PC-9 (cell line): ENCODE data around the gene ESRP2.

ENCODE experiments used
- EZH2 ChIP-seq: fragments of 200-600 bp; sonication (generic); IDR thresholded peaks from 2 replicates; pipeline ENCODE4 v1.8.0; 2017; ENCODE audit warnings: antibody characterized with exemption, low read depth
- TF ChIP-seq, protein P1 (sequence below): fragments of 200-600 bp; sonication (generic); conservative IDR thresholded peaks from 2 replicates; pipeline ENCODE4 v1.6.1; 2017; ENCODE audit warnings: mixed run types, antibody characterized with exemption, mild to moderate bottlenecking, moderate library complexity

DNA sequence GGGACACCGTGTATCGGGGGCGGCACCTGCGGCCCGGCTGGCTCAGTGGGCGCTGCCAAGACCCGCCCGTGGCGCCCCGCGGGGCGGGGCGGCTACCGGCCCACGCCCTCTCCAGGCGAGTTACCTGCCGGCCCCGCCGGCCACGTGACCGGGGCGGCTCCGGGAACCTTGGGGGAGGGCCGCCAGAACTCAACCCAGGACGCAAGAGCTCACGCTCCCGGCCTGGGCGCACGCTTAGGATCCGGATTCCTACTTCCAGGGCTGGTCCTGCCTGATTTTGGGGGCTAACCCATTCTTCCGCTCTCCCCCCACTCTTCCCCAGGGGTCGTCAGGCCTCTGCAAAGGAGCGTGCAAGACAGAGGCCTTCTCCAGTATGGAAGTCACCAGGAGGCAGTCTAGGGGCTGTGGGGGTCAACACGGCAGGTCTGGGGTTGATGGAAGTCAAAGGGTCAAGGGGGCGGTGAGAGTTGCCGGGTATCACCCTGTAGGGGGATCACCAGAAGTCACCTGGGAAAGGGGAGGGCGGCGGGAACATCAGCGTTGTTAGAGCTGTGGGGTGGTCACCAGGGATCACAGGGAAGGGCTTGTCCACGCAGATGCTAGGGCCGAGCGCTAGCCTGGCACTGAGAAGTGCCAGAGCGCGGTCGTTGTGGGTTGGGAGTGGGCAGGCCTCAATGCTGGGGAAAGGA, 354 bp upstream of the ESRP2 start:
- TF ChIP-seq EZH2: no peak
- TF ChIP-seq, protein P1, sequence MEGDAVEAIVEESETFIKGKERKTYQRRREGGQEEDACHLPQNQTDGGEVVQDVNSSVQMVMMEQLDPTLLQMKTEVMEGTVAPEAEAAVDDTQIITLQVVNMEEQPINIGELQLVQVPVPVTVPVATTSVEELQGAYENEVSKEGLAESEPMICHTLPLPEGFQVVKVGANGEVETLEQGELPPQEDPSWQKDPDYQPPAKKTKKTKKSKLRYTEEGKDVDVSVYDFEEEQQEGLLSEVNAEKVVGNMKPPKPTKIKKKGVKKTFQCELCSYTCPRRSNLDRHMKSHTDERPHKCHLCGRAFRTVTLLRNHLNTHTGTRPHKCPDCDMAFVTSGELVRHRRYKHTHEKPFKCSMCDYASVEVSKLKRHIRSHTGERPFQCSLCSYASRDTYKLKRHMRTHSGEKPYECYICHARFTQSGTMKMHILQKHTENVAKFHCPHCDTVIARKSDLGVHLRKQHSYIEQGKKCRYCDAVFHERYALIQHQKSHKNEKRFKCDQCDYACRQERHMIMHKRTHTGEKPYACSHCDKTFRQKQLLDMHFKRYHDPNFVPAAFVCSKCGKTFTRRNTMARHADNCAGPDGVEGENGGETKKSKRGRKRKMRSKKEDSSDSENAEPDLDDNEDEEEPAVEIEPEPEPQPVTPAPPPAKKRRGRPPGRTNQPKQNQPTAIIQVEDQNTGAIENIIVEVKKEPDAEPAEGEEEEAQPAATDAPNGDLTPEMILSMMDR: no peak
